DOHH2 (cell line): ENCODE results near the gene CCL19.

Experiments used
- CTCF ChIP-seq: fragments of 200-600 bp; sonication (generic); IDR thresholded peaks from one replicate; pipeline ENCODE4 v1.5.1; 2014; ENCODE audit warnings: antibody characterized with exemption, mild to moderate bottlenecking, low read depth, low read length; ENCODE audit not compliant: poor library complexity, severe bottlenecking
- EZH2phosphoT487 ChIP-seq: fragments of 200-600 bp; sonication (generic); IDR thresholded peaks from 2 replicates; pipeline ENCODE4 v1.6.1; 2017; ENCODE audit warnings: borderline replicate concordance, mild to moderate bottlenecking, antibody characterized with exemption, low read length, moderate library complexity, mixed read lengths

GRCh38 chr9:34662526-34663302 lies 28.4 kb downstream of the CCL19 start, which contains the start of gene CCL27:
- TF ChIP-seq CTCF = no peak
- TF ChIP-seq EZH2phosphoT487 = no peak
